ENCODE data around the gene NUAK1.

The NUAK1 gene

DNA sequence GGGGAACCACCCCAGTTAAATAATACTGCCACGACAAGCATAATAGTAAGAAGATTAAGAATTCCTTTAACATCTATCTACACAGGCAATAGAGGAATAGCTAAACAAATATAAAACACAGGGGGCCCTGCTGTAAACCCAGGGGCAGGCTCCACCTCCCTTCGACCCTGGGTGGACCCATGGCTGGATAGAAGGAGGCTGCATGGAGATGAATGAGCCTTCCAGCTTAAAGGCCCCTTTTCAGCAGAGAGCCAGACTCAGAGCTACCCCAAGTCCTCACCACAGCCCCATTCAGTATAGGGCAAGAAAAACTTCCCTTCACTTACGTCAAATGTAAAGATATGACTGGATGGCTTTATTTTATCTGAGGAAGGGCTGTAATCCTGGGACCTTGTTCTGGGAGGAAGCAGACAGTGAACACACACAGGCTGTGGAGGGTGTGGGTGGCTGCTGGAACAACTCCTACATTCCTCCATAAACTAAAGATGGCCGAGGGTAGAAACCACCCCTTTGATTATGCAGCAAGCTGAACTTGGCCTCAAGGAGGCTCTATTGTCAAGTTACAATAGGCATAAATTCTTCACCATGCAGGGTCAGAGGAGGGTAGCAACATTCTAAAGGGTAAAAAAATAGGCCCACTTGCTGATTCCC is 30.4 kb downstream of the NUAK1 start:
- no peak for DNase-seq

- DNase-seq, result no peak
Measured at GRCh38 chr12:106107566-106107965, 31.2 kb downstream of the NUAK1 start.

DNA sequence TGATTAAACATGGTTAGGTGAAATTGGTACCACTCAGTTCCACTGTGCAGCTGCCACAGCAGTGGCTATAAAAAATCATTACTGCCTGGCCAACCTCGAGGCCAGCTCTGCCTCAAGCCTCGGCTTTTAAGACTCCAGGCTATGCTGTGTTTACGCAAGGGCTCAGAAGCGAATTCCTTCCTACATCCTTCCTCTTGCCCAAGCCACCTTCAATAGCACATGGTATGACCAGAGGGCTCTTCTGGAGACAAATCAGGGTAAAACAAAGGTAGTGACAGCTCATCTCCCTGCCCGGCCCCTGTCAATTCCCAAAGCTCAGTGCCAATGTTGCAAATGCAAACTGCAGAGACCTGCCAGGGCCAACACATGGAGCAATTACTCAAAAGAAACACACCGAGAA is 31.9 kb downstream of the NUAK1 start:
- DNase-seq, result no peak

DNA sequence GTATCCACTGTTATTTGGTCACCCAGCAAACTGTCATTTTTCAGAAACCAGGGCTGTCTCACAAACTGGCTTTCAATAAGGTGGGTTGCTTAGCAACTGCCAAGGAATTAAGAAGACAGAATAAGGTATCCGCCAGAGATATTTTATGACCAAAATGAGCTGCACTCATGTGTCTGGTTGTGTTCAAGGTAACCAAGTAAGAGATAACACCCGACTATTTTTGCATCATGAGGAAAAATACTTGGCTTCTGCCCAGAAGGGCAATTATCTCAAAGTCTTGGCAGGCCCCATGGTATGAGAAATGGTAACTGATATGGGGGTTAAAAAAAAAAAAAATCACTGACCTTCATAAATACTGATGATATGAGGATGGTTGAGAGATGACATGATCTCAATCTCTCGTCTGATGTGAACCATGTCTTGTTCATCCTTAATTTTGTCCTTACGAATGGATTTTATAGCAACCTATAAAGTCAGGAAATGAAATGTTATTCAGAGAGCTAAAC is 32.6 kb downstream of the NUAK1 start:
- no peak for DNase-seq

DNA sequence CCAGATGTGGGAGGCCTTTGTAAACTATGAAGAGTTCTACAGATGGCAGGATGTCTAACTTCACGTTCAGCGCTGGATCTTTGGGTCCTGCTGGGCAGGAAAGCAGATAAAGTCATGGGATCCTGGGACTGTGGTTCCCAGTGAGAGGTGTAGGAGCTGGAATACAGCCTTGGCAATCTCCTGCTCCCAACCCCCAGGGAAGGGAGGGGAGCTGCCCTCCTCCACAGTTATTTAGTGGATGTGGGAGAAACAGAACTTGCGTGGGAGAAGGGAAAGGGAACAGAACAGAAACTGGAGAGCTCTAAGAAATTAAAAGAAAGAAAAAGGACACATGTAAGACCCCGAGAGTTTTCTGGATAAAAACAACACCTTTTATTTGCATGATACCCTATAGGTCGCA is 37.0 kb downstream of the NUAK1 start:
- no peak for DNase-seq

- no peak for DNase-seq
Measured at GRCh38 chr12:106098691-106099200, 40.0 kb downstream of the NUAK1 start.

DNA sequence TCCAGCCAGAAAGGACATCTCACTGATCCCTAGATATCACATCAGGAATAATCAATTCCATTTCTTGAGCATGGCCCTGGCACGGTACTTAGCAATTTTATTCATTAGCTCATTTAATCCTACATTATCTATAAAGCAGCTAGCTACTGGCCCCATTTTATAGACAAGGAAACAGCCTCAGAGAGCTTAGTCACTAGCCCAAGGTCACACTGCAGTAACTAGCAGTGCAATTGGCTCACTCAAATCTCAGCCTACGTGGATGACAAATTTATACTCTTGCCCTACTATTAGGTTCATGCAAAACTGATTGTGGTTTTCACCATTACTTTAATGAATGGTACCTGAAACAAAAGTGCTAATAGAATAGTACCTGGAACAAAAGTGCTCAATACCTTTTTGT is 41.7 kb downstream of the NUAK1 start:
- no peak for DNase-seq

GRCh38 chr12:106096376-106096775 is 42.4 kb downstream of the NUAK1 start:
- no peak for DNase-seq

DNA sequence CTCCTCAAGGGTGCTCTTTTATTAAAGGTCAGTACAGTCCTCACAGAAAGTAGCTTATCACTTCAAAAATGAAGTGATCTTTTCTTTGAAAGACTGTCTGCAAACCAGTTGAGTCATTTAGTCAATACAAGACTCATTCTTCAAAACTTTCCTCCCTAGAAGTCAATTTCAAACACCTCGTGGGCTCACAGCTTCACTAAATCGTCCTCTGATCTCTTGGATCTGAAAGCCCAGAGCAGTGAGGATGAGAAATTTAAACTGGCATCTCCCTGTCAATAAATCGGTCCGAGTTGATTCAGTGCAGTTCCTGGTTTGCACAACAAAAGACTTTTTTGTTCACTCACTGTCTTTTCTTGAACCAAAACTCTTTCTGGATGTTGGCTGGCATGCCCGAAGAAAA is 44.5 kb downstream of the NUAK1 start:
- no peak for DNase-seq

DNA sequence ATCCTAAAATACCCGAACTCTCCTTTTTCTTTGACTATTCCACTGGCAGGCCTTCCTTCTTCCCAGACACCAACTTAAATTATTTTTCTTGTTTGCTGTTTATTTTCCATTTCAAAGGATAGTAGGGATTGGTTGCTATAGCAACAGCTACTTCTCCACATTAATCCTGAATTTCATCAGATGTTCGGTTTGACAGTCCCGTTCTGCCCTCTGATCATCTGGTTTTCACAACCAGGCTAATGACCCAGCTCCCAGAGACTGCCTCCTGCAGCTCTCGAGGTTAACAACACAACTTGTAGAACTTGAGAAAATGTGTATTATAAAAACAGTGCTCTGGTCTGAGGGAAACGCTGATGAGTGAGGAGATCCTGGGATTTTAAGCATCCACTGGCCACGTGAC is 45.5 kb downstream of the NUAK1 start:
- no peak for DNase-seq

GRCh38 chr12:106091446-106091820 is 47.3 kb downstream of the NUAK1 start:
- no peak for DNase-seq

DNA sequence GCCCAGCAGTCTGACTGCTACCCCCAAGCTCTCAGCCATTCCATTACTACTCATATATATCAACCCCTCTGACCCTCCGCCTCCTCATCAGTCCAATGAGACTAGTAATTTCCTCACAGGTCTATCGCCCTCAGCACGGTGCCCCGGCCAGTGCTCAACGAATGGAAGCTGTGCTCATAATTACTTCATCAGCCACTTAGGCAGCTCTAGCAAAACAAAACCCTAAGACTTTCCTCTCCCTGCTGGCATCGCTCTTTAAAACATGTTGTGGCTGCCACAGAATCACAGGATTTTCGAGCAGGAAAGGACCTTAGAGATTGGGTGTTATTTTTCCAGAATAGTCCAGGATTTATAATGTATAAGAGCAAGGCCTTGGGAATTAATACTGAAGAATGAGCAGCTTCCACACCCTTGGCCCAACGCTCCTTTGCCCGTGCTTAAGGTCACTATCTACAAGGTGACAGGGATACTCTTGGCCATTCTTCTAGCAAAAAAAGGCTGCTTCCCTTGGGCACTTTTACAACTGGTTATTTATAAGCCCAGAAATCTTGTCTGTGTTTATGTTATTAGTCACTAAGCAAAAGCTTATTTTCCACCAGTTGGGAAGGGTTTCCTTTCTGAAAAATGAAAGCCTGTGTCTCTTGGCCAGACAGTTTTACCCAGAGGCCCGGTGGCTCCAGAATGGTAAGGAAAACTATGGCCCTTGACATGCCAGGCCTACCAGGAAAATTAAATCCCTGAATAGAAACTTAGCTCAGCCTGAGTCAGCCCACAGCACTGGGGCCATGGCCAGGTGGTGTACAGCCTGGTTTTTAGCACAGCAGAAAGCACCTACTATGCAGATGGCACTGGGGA is 47.9 kb downstream of the NUAK1 start:
- DNase-seq, result no peak

- DNase-seq, result no peak
Measured at GRCh38 chr12:106089935-106090334, 48.8 kb downstream of the NUAK1 start.

- DNase-seq, result no peak
Measured at GRCh38 chr12:106088811-106089485, 49.8 kb downstream of the NUAK1 start.

- no peak for DNase-seq
Measured at GRCh38 chr12:106088246-106088808, 50.4 kb downstream of the NUAK1 start.

DNA sequence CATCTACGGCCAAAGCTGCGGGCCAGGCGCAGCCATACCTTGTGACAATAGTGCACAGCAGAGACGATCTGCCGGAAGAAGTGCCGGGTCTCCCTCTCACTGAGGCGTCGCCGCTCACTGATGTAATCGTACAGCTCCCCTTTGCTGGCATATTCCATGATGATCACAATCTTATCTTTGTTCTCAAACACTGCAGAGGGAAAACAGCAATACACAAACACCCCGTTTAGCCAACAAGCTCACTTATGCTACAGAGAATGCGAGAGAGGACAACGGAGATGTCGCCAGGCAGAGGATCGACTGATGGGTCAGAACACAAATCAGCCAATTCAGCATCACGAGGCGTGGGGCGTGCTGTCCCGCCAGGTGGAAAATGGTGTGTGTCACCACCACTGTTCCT is 52.1 kb downstream of the NUAK1 start:
- DNase-seq, result no peak

DNA sequence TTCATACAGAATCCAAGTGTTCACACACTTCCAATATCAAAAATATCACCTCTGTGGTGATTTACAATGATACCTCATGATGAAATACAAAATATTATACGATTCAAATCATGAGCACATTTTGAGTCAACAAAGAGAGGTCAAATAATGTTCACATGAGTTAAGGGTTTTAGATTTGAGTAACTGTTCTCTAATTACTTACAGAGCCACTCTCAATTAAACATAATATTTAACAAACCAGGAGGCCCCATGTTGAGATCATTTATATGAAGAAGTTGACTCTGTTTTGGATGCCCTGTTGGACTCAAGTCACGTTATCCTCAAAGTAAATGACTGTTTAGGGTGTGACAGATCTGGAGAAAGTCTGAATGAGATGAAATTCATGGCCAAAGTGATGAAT is 53.5 kb downstream of the NUAK1 start:
- DNase-seq, result no peak

- no peak for DNase-seq
Measured at GRCh38 chr12:106084759-106085158, 54.0 kb downstream of the NUAK1 start.

- DNase-seq, result no peak
Measured at GRCh38 chr12:106084014-106084671, 54.6 kb downstream of the NUAK1 start.

- DNase-seq, result no peak
Measured at GRCh38 chr12:106082216-106083175, 56.3 kb downstream of the NUAK1 start.

- no peak for DNase-seq
Measured at GRCh38 chr12:106081606-106082005, 57.1 kb downstream of the NUAK1 start.

GRCh38 chr12:106080791-106081170 is 58.0 kb downstream of the NUAK1 start:
- DNase-seq, result no peak
